Endothelial cell of umbilical vein (primary cell): ENCODE data around the gene VAV2. TPM values are rescaled to one million over a fixed set of nuclear protein-coding genes. Genes with fewer than 3 reads are reported as not detected.

ENCODE experiments used
- BruUV-seq: library from RNA; stranded (reverse); fragments of 400-500 nt; replicated peaks from 2 replicates; lab custom pipeline; 2021; lab: Mats Ljungman, UMichigan
- CTCF ChIA-PET: fragments of 300-600, 350-600 bp; sonication (Branson Sonifier 250); formaldehyde crosslinking; loops from one replicate; lab custom pipeline; 2021; ENCODE audit warnings: antibody characterized with exemption, inconsistent platforms; lab: Charles Lee
- POLR2A ChIA-PET: fragments of 300-600, 350-600 bp; sonication (Branson Sonifier 250); formaldehyde crosslinking; loops from one replicate; lab custom pipeline; 2021; ENCODE audit warnings: antibody characterized with exemption, inconsistent platforms; lab: Charles Lee
- DNase-seq: peaks from one replicate; pipeline ENCODE4 v3.0.0-alpha.2; 2011; ENCODE audit warnings: low read depth, low spot score
- FAIRE-seq: peaks from 2 replicates; lab custom pipeline; 2011; peaks lifted over from hg19 to GRCh38; lab: Jason Lieb, UNC
- H2AFZ ChIP-seq: 2 replicates; pipeline ENCODE4 v1.6.0; 2012; ENCODE audit warnings: low read depth, low read length, control low read depth, inconsistent platforms
- H3K27ac ChIP-seq: 2 replicates; pipeline ENCODE4 v1.5.1; 2011; ENCODE audit warnings: low read depth, mild to moderate bottlenecking, control low read depth, low read length, moderate library complexity; ENCODE audit not compliant: insufficient read depth
- H3K27me3 ChIP-seq, 2 experiments: 2 replicates each; pipeline versions ENCODE4 v1.6.0 to v1.6.1; 2011; ENCODE audit warnings: low read length in 2 of 2, mixed read lengths in 1 of 2; ENCODE audit not compliant: control insufficient read depth in 2 of 2, insufficient read depth in 2 of 2
- H3K36me3 ChIP-seq, 2 experiments: 2 replicates in 1 of 2; 3 replicates in 1 of 2; pipeline ENCODE4 v1.5.1; 2011; ENCODE audit warnings: low read length in 2 of 2, mild to moderate bottlenecking in 1 of 2, moderate library complexity in 1 of 2; ENCODE audit not compliant: control insufficient read depth in 2 of 2, insufficient read depth in 2 of 2; ENCODE audit errors: extremely low read depth in 1 of 2
- H3K4me1 ChIP-seq: 3 replicates; pipeline ENCODE4 v1.5.1; 2011; ENCODE audit warnings: mild to moderate bottlenecking, low read length; ENCODE audit not compliant: control insufficient read depth, insufficient read depth; ENCODE audit errors: extremely low read depth
- H3K4me2 ChIP-seq: 2 replicates; pipeline ENCODE4 v1.6.1; 2011; ENCODE audit warnings: low read length, control low read depth, mixed read lengths; ENCODE audit not compliant: insufficient read depth
- H3K4me3 ChIP-seq, 3 experiments: fragments of 200-600 bp in 1 of 3; sonication (generic), shearing (Covaris generic) in 1 of 3; replicated peaks in 1 of 3; 2 replicates each; pipeline ENCODE4 v1.5.1; 2011 to 2016; ENCODE audit warnings: control low read depth in 3 of 3, low read length in 3 of 3, mild to moderate bottlenecking in 2 of 3, inconsistent platforms in 1 of 3, low read depth in 1 of 3, moderate library complexity in 1 of 3; ENCODE audit not compliant: insufficient read depth in 1 of 3
- H3K79me2 ChIP-seq: 2 replicates; pipeline ENCODE4 v1.6.0; 2012; ENCODE audit warnings: low read length, inconsistent platforms; ENCODE audit not compliant: control insufficient read depth, insufficient read depth
- H3K9ac ChIP-seq: replicated peaks from 2 replicates; pipeline ENCODE3; 2011; ENCODE audit warnings: low read length, control low read depth; ENCODE audit not compliant: insufficient read depth; ENCODE audit errors: extremely low read depth
- H3K9me1 ChIP-seq: replicated peaks from 3 replicates; pipeline ENCODE4 v1.6.0; 2011; ENCODE audit warnings: mild to moderate bottlenecking, low read length; ENCODE audit not compliant: control insufficient read depth, insufficient read depth; ENCODE audit errors: extremely low read depth
- H3K9me3 ChIP-seq: replicated peaks from 2 replicates; pipeline ENCODE4 v1.5.1; 2012; ENCODE audit warnings: low read length, inconsistent platforms; ENCODE audit not compliant: control insufficient read depth, insufficient read depth
- H4K20me1 ChIP-seq: replicated peaks from 2 replicates; pipeline ENCODE3; 2011; ENCODE audit warnings: mild to moderate bottlenecking, low read length; ENCODE audit not compliant: control insufficient read depth, insufficient read depth; ENCODE audit errors: extremely low read depth
- CTCF ChIP-seq, 2 donors: IDR thresholded peaks; 1 replicate in 1 of 2; 2 replicates in 1 of 2; pipeline ENCODE4 v1.5.1; 2011; ENCODE audit warnings: low read length in 2 of 2, mild to moderate bottlenecking in 2 of 2, moderate library complexity in 2 of 2, control low read depth in 1 of 2, inconsistent platforms in 1 of 2, low read depth in 1 of 2; ENCODE audit not compliant: insufficient read depth in 1 of 2; ENCODE audit errors: extremely low read depth in 1 of 2
- EZH2 ChIP-seq: IDR thresholded peaks from 2 replicates; pipeline ENCODE4 v1.6.1; 2012; ENCODE audit warnings: borderline replicate concordance, low read depth, mild to moderate bottlenecking, moderate library complexity, low read length, inconsistent platforms; ENCODE audit not compliant: severe bottlenecking
- FOS ChIP-seq: IDR thresholded peaks from 2 replicates; pipeline ENCODE4 v1.6.1; 2011; ENCODE audit warnings: mild to moderate bottlenecking, low read length, moderate library complexity, borderline replicate concordance; ENCODE audit not compliant: insufficient read depth
- GATA2 ChIP-seq: IDR thresholded peaks from 2 replicates; pipeline ENCODE4 v1.7.0; 2011; ENCODE audit warnings: low read depth, mild to moderate bottlenecking, moderate library complexity, mixed read lengths, low read length; ENCODE audit not compliant: insufficient read length, insufficient read depth
- JUN ChIP-seq: IDR thresholded peaks from 2 replicates; pipeline ENCODE4 v1.6.1; 2011; ENCODE audit warnings: borderline replicate concordance, low read depth; ENCODE audit not compliant: insufficient read length, insufficient read depth
- MAX ChIP-seq: IDR thresholded peaks from 2 replicates; pipeline ENCODE4 v1.6.1; 2011; ENCODE audit not compliant: insufficient read depth, insufficient read length
- MYC ChIP-seq: IDR thresholded peaks from one replicate; pipeline ENCODE4 v1.6.1; 2011; ENCODE audit warnings: mild to moderate bottlenecking, low read depth, low read length
- POLR2A ChIP-seq: IDR thresholded peaks from 2 replicates; pipeline ENCODE4 v1.6.1; 2012; ENCODE audit warnings: low read depth, mild to moderate bottlenecking, control low read depth, low read length
- dilution Hi-C: fragments of 300-500 bp; cut with MboI; formaldehyde crosslinking; loops from one replicate; pipeline ENCODE4 v1.15.0; 2019; ENCODE audit warnings: low sequenced_read_pairs; ENCODE audit not compliant: extremely low pct_ligation_motif_present
- intact Hi-C: fragments of 100-400 bp; cut with micrococcal nuclease; formaldehyde crosslinking; loops from one replicate; pipeline ENCODE4 v1.10.0; 2022
- polyA plus RNA-seq, 4 experiments: library from polyadenylated mRNA; depleted of rRNA in 3 of 4; stranded (reverse) in 3 of 4; unstranded in 1 of 4; fragments of >200 nt; gene quantifications; 2 replicates each; pipeline versions ENCODE4 v1.2.1 to v1.2.3, GENCODE V29; 2011 to 2012; ENCODE audit warnings: missing spikeins in 1 of 4
- total RNA-seq: library from RNA; stranded (reverse); gene quantifications from 2 replicates; pipeline ENCODE4 v1.2.3, GENCODE V29; 2021

Gene VAV2
- total and polyA plus RNA-seq, 2 donors (not counting 3 experiments of a cell fraction or from before 2014, with no cell fraction given) = 10.6 to 30.6 TPM

GRCh38 chr9:134028575-134029247 lies 36.6 kb upstream of the VAV2 start:
- no TSS peak for BruUV-seq
- Histone ChIP-seq H3K36me3 (peaks cover 6 to 11% of the 10 kb centered on the region in 2 experiments), H4K20me1 (no peaks in the 10 kb centered on the region), H3K79me2 (no peaks in the 10 kb centered on the region), H3K9me1 (no peaks in the 10 kb centered on the region), H3K27ac (no peak overlapping the region), H3K4me1 (peaks cover 5% of the 10 kb centered on the region), H3K9me3 (no peaks in the 10 kb centered on the region), H3K27me3 (no peaks in the 10 kb centered on the region), H3K9ac (no peak overlapping the region), H3K4me2 (no peak overlapping the region), H3K4me3 (no peak overlapping the region), H2AFZ (no peak overlapping the region)
- CTCF ChIA-PET = no interaction called here
- FAIRE-seq (no peak), DNase-seq (no peak)
- TF ChIP-seq FOS (no peak), EZH2 (no peak), MAX (no peak), MYC (no peak), GATA2 (no peak)
- POLR2A ChIA-PET = no interaction called here
- dilution Hi-C loops (no loop called here), intact Hi-C loops (no loop called here)

- no peak overlapping the region for H3K4me2 ChIP-seq
- no peak overlapping the region for H3K27ac ChIP-seq
- H3K9ac ChIP-seq = no peak overlapping the region
- ChIA-PET POLR2A (no interaction called here), CTCF (no interaction called here)
- H3K27me3 ChIP-seq = no peaks in the 10 kb centered on the region
- no peak for DNase-seq
- no peaks in the 10 kb centered on the region for H4K20me1 ChIP-seq
- intact Hi-C loops (no loop called here), dilution Hi-C loops (no loop called here)
- no peak for FAIRE-seq
- peaks cover 5% of the 10 kb centered on the region for H3K4me1 ChIP-seq
- BruUV-seq = no TSS peak
- H2AFZ ChIP-seq = no peak overlapping the region
- TF ChIP-seq JUN (no peak), CTCF (IDR thresholded peaks at IDR 0.05; ENCODE audit: extremely low read depth in 1 of 2, insufficient read depth in 1 of 2, low read depth in 1 of 2, low read length in 2 of 2) (no peak), GATA2 (no peak), POLR2A (no peak), EZH2 (no peak), MYC (no peak), FOS (no peak)
- H3K36me3 ChIP-seq = peaks cover 6 to 8% of the 10 kb centered on the region in 2 experiments
- H3K79me2 ChIP-seq = no peaks in the 10 kb centered on the region
- no peaks in the 10 kb centered on the region for H3K9me1 ChIP-seq
- no peaks in the 10 kb centered on the region for H3K9me3 ChIP-seq
- no peak overlapping the region for H3K4me3 ChIP-seq
These were observed 36.0 kb upstream of the VAV2 start for GRCh38 chr9:134028076-134028475.
